H1 (cell line): Measurements from ENCODE around the gene ZBTB48. TPM values are rescaled to one million over a fixed set of nuclear protein-coding genes. Genes with fewer than 3 reads are reported as not detected.

ENCODE experiments used
- CTCF ChIA-PET: fragments of 300-600 bp; sonication (Branson Sonifier 250); formaldehyde crosslinking; loops from one replicate; lab custom pipeline; 2021; ENCODE audit not compliant: partially characterized antibody; lab: Charles Lee
- POLR2A ChIA-PET: fragments of 300-600 bp; sonication (Branson Sonifier 250); formaldehyde crosslinking; loops from one replicate; lab custom pipeline; 2021; ENCODE audit warnings: inconsistent platforms; ENCODE audit not compliant: partially characterized antibody; lab: Charles Lee
- DNase-seq, 2 experiments: peaks; one replicate each; pipeline versions ENCODE4 v3.0.0 to v3.0.0-alpha.2; 2010 to 2022; ENCODE audit warnings: low spot score in 2 of 2, low read depth in 1 of 2, mixed read lengths in 1 of 2
- FAIRE-seq: peaks from 2 replicates; lab custom pipeline; 2011; peaks lifted over from hg19 to GRCh38; lab: Jason Lieb, UNC
- H2AFZ ChIP-seq: 2 replicates; pipeline ENCODE4 v1.8.1; 2012; ENCODE audit warnings: low read length, inconsistent platforms
- H2AK5ac ChIP-seq: 2 replicates; pipeline ENCODE4 v1.6.1; 2013; ENCODE audit warnings: low read depth, low read length
- H2BK120ac ChIP-seq: replicated peaks from 2 replicates; pipeline ENCODE3; 2013; ENCODE audit warnings: low read depth, low read length, inconsistent platforms
- H2BK12ac ChIP-seq: 2 replicates; pipeline ENCODE4 v1.6.1; 2013; ENCODE audit warnings: low read depth, low read length
- H2BK15ac ChIP-seq: 2 replicates; pipeline ENCODE4 v1.6.1; 2013; ENCODE audit warnings: low read length
- H2BK20ac ChIP-seq: 2 replicates; pipeline ENCODE4 v1.6.1; 2013; ENCODE audit warnings: low read length
- H2BK5ac ChIP-seq: 2 replicates; pipeline ENCODE4 v1.6.1; 2013; ENCODE audit warnings: low read depth, low read length
- H3K14ac ChIP-seq: 2 replicates; pipeline ENCODE4 v1.6.1; 2013; ENCODE audit warnings: inconsistent platforms; ENCODE audit not compliant: insufficient read length
- H3K18ac ChIP-seq: 2 replicates; pipeline ENCODE4 v1.6.1; 2013; ENCODE audit warnings: low read length; ENCODE audit errors: extremely low read depth
- H3K23ac ChIP-seq: 2 replicates; pipeline ENCODE4 v1.6.1; 2013; ENCODE audit warnings: inconsistent platforms; ENCODE audit not compliant: insufficient read length
- H3K23me2 ChIP-seq: 2 replicates; pipeline ENCODE4 v1.6.1; 2013; ENCODE audit warnings: low read depth, low read length
- H3K27ac ChIP-seq: 2 replicates; pipeline ENCODE4 v1.6.1; 2011; ENCODE audit warnings: low read depth, low read length, inconsistent platforms
- H3K27me3 ChIP-seq, 4 experiments: replicated peaks in 1 of 4; 1 replicate in 1 of 4; 2 replicates in 3 of 4; pipeline versions ENCODE4 v1.6.1 to v1.8.1; 2011 to 2013; ENCODE audit warnings: low read length in 3 of 4, mild to moderate bottlenecking in 3 of 4, inconsistent platforms in 2 of 4, mixed read lengths in 2 of 4, moderate library complexity in 1 of 4; ENCODE audit not compliant: control insufficient read depth in 3 of 4, insufficient read depth in 3 of 4; ENCODE audit errors: extremely low read depth in 1 of 4
- H3K36me3 ChIP-seq, 4 experiments: 2 replicates each; pipeline versions ENCODE4 v1.6.1 to v1.8.1; 2011 to 2013; ENCODE audit warnings: mild to moderate bottlenecking in 4 of 4, low read length in 3 of 4, moderate library complexity in 2 of 4, control low read depth in 1 of 4, inconsistent platforms in 1 of 4; ENCODE audit not compliant: insufficient read depth in 4 of 4, control insufficient read depth in 2 of 4
- H3K4ac ChIP-seq: replicated peaks from 2 replicates; pipeline ENCODE3; 2013; ENCODE audit warnings: low read length, low read depth, mixed read lengths, inconsistent platforms; ENCODE audit not compliant: insufficient read length
- H3K4me1 ChIP-seq, 4 experiments: replicated peaks in 1 of 4; 1 replicate in 1 of 4; 2 replicates in 3 of 4; pipeline versions ENCODE4 v1.6.1 to v1.8.1; 2011 to 2013; ENCODE audit warnings: low read length in 3 of 4, inconsistent platforms in 2 of 4, mixed read lengths in 1 of 4; ENCODE audit not compliant: insufficient read depth in 4 of 4, control insufficient read depth in 3 of 4
- H3K4me2 ChIP-seq, 2 experiments: 2 replicates each; pipeline versions ENCODE4 v1.6.1 to v1.8.1; 2011 to 2013; ENCODE audit warnings: low read depth in 2 of 2, low read length in 2 of 2, control low read depth in 1 of 2, inconsistent platforms in 1 of 2, mild to moderate bottlenecking in 1 of 2; ENCODE audit not compliant: insufficient read depth in 1 of 2
- H3K4me3 ChIP-seq, 4 experiments: fragments of 200-600, 300-600 bp in 1 of 4; sonication (generic), shearing (Covaris generic), sonication (Bioruptor Twin) in 1 of 4; 2 replicates each; pipeline versions ENCODE4 v1.5.1 to v1.8.1; 2011 to 2016; ENCODE audit warnings: low read length in 4 of 4, low read depth in 3 of 4, control low read depth in 2 of 4, inconsistent platforms in 2 of 4, mild to moderate bottlenecking in 2 of 4, mixed read lengths in 1 of 4, moderate library complexity in 1 of 4; ENCODE audit not compliant: insufficient read depth in 2 of 4; ENCODE audit errors: extremely low read depth in 1 of 4
- H3K56ac ChIP-seq: replicated peaks from 2 replicates; pipeline ENCODE3; 2013; ENCODE audit warnings: low read depth, mild to moderate bottlenecking, mixed read lengths, low read length, inconsistent platforms; ENCODE audit not compliant: insufficient read length
- H3K79me1 ChIP-seq: 2 replicates; pipeline ENCODE4 v1.6.1; 2013; ENCODE audit warnings: low read depth, low read length, control low read depth
- H3K79me2 ChIP-seq, 2 experiments: 2 replicates each; pipeline versions ENCODE4 v1.6.1 to v1.8.1; 2012 to 2013; ENCODE audit warnings: low read length in 2 of 2, mild to moderate bottlenecking in 2 of 2, inconsistent platforms in 1 of 2; ENCODE audit not compliant: insufficient read depth in 2 of 2, control insufficient read depth in 1 of 2
- H3K9ac ChIP-seq, 4 experiments: replicated peaks in 1 of 4; 1 replicate in 1 of 4; 2 replicates in 3 of 4; pipeline versions ENCODE4 v1.6.1 to v1.8.1; 2011 to 2013; ENCODE audit warnings: low read depth in 3 of 4, low read length in 3 of 4, control low read depth in 2 of 4, mild to moderate bottlenecking in 2 of 4, moderate library complexity in 2 of 4, inconsistent platforms in 1 of 4; ENCODE audit errors: extremely low read depth in 1 of 4
- H3K9me3 ChIP-seq, 2 experiments: 2 replicates each; pipeline versions ENCODE4 v1.6.1 to v1.8.1; 2012 to 2013; ENCODE audit warnings: mild to moderate bottlenecking in 2 of 2, moderate library complexity in 2 of 2, control low read depth in 1 of 2, inconsistent platforms in 1 of 2, low read depth in 1 of 2, low read length in 1 of 2, mixed read lengths in 1 of 2; ENCODE audit not compliant: insufficient read depth in 2 of 2
- H4K20me1 ChIP-seq, 2 experiments: replicated peaks in 1 of 2; 2 replicates each; pipeline versions ENCODE3 to v1.8.1; 2011 to 2013; ENCODE audit warnings: inconsistent platforms in 2 of 2, low read length in 2 of 2, mild to moderate bottlenecking in 1 of 2; ENCODE audit not compliant: insufficient read depth in 2 of 2, control insufficient read depth in 1 of 2
- H4K5ac ChIP-seq: 2 replicates; pipeline ENCODE4 v1.6.1; 2013; ENCODE audit warnings: low read length, low read depth, mixed read lengths, inconsistent platforms; ENCODE audit not compliant: insufficient read length
- H4K8ac ChIP-seq: 2 replicates; pipeline ENCODE4 v1.8.0; 2013; ENCODE audit warnings: mild to moderate bottlenecking, moderate library complexity, low read length, inconsistent platforms; ENCODE audit not compliant: insufficient read depth; ENCODE audit errors: extremely low read depth
- H4K91ac ChIP-seq: replicated peaks from 2 replicates; pipeline ENCODE3; 2013; ENCODE audit warnings: low read length, mixed read lengths, inconsistent platforms; ENCODE audit not compliant: insufficient read length
- CBX5 ChIP-seq: fragments of 300-800, 300-1000 bp; sonication (generic); IDR thresholded peaks from 2 replicates; pipeline ENCODE4 v1.7.1; 2016; ENCODE audit warnings: antibody characterized with exemption, low read length, low read depth
- GABPA ChIP-seq: IDR thresholded peaks from 2 replicates; pipeline ENCODE4 v1.6.1; 2011; ENCODE audit warnings: mild to moderate bottlenecking, low read length, moderate library complexity, borderline replicate concordance; ENCODE audit not compliant: insufficient read depth
- JUND ChIP-seq: IDR thresholded peaks from 2 replicates; pipeline ENCODE4 v1.6.1; 2011; ENCODE audit warnings: mild to moderate bottlenecking, improper control_type of control experiment, low read length
- KDM4A ChIP-seq: IDR thresholded peaks from one replicate; pipeline ENCODE4 v1.7.1; 2012; ENCODE audit warnings: low read depth, mild to moderate bottlenecking, moderate library complexity, low read length, inconsistent platforms; ENCODE audit not compliant: severe bottlenecking
- KDM5A ChIP-seq: fragments of 200-600 bp; IDR thresholded peaks from 2 replicates; pipeline ENCODE4 v1.7.1; 2012; ENCODE audit warnings: mild to moderate bottlenecking, low read length, inconsistent platforms, mixed read lengths
- NANOG ChIP-seq: IDR thresholded peaks from 2 replicates; pipeline ENCODE4 v1.6.1; 2011; ENCODE audit warnings: low read length, low read depth, mild to moderate bottlenecking, inconsistent platforms; ENCODE audit not compliant: insufficient read depth, poor library complexity, severe bottlenecking
- RAD21 ChIP-seq, 2 experiments: IDR thresholded peaks in 1 of 2; conservative IDR thresholded peaks in 1 of 2; 2 replicates each; pipeline ENCODE4 v1.6.1; 2011; ENCODE audit warnings: low read depth in 2 of 2, low read length in 2 of 2, improper control_type of control experiment in 1 of 2, inconsistent platforms in 1 of 2, mild to moderate bottlenecking in 1 of 2, moderate library complexity in 1 of 2
- RNF2 ChIP-seq: fragments of 200-900, 300-1000 bp; sonication (generic); IDR thresholded peaks from 2 replicates; pipeline ENCODE4 v1.7.1; 2016; ENCODE audit warnings: borderline replicate concordance, low read depth, mild to moderate bottlenecking, antibody characterized with exemption, low read length; ENCODE audit not compliant: poor library complexity, severe bottlenecking; ENCODE audit errors: missing control alignments
- RXRA ChIP-seq: IDR thresholded peaks from 2 replicates; pipeline ENCODE4 v1.6.1; 2011; ENCODE audit warnings: low read depth, mild to moderate bottlenecking, low read length, moderate library complexity; ENCODE audit not compliant: insufficient read depth
- WGBS, 2 experiments: shearing (Covaris generic) in 1 of 2; methylation state at CpG; one replicate each; pipeline versions ENCODE4 v1.1.6 to v1.1.7; 2013 to 2015; ENCODE audit warnings: low lambda C conversion rate in 2 of 2, mixed read lengths in 2 of 2, inconsistent platforms in 1 of 2, low coverage in 1 of 2, missing lambda C conversion rate in 1 of 2; ENCODE audit not compliant: insufficient replicate concordance in 2 of 2, insufficient coverage in 1 of 2, insufficient read length in 1 of 2; ENCODE audit errors: extremely low coverage in 1 of 2, missing lambda C conversion rate in 1 of 2; 5-methylcytosine and 5-hydroxymethylcytosine counted together
- polyA plus RNA-seq, 7 experiments: library from polyadenylated mRNA; depleted of rRNA in 3 of 7; stranded (reverse) in 5 of 7; unstranded in 2 of 7; fragments of >200 nt in 5 of 7; fragments of 200-250 nt in 2 of 7; gene quantifications; 1 replicate in 5 of 7; 2 replicates in 1 of 7; 4 replicates in 1 of 7; pipeline versions ENCODE4 v1.2.1 to v1.2.3, GENCODE V29; 2011 to 2013; ENCODE audit warnings: missing spikeins in 2 of 7, mixed read lengths in 2 of 7
- total RNA-seq: library from RNA; stranded (reverse); fragmentation: NEBNext Ultra II Directional; extraction: Animal tissue kit (Norgen Biotek cat#: 25700); gene quantifications from 2 replicates; pipeline ENCODE4 v1.2.1, GENCODE V29; 2021

The ZBTB48 gene
- total and polyA plus RNA-seq, 2 of the 8 experiments (the other 6 are each of a cell fraction or from before 2014, with no cell fraction given): 28.2 to 28.8 TPM

- Histone ChIP-seq H3K4me1 (peaks cover 3 to 6% (median 5%) of the 10 kb centered on the region in 4 experiments; a peak in 5 of 7 replicates), H3K23me2 (no peaks in the 10 kb centered on the region; the same call in 1 of the 2 replicates), H3K18ac (no peak within 1 kb of the TSS; the same call in 1 of the 2 replicates), H3K56ac (peak within 1 kb of the TSS; percentile 18), H3K9ac (peak within 1 kb of the TSS; percentile 62 to 100 (median 95)), H4K20me1 (peaks cover 3 to 4% of the 10 kb centered on the region in 2 experiments), H3K9me3 (no peaks in the 10 kb centered on the region), H3K27me3 (no peaks in the 10 kb centered on the region), H4K91ac (peak within 1 kb of the TSS; percentile 1), H3K23ac (no peak within 1 kb of the TSS), H2AK5ac (no peak within 1 kb of the TSS), H4K5ac (peak within 1 kb of the TSS; percentile 37), H3K79me2 (peaks cover 6 to 23% of the 10 kb centered on the region in 2 experiments), H2BK5ac (no peak within 1 kb of the TSS; the same call in 1 of the 2 replicates), H4K8ac (peak within 1 kb of the TSS; percentile 96), H2BK12ac (0 out of 2 replicates have a peak within 1 kb of the TSS, but pooled peaks have one; percentile 78), H3K4me2 (peak within 1 kb of the TSS; percentile 71 to 78), H3K36me3 (peaks cover 4 to 11% (median 7%) of the 10 kb centered on the region in 4 experiments; a peak in 7 of 8 replicates), H2BK20ac (no peak within 1 kb of the TSS), H3K4ac (no peak within 1 kb of the TSS), H3K79me1 (peaks cover 5% of the 10 kb centered on the region), H2BK120ac (no peak within 1 kb of the TSS), H2AFZ (peak within 1 kb of the TSS; percentile 47), H3K14ac (no peak within 1 kb of the TSS), H2BK15ac (0 out of 2 replicates have a peak within 1 kb of the TSS, but pooled peaks have one; percentile 81), H3K27ac (peak within 1 kb of the TSS; percentile 86), H3K4me3 (peak within 1 kb of the TSS; percentile 66 to 97 (median 90))
- ChIA-PET POLR2A (interaction anchor here (0.7 to 5.2 kb wide), 17 partner anchors 7 to 1874 kb away, joined by 3 to 46 read pairs (median 4); partner anchors contain the start of gene KLHL21), CTCF (interaction anchor here (0.6 to 3.4 kb wide), 27 partner anchors 9 to 1122 kb away, joined by 3 to 23 read pairs (median 5); partner anchors contain the start of gene ZBTB48)
- 11% methylated on average over 37 of the region's 87 CpGs; no CpG with 5 or more reads in 1 of the 2 experiments for WGBS, 2 experiments
- DNase-seq: peak; percentile 73 to 99
- no peak for FAIRE-seq
- TF ChIP-seq KDM4A (peak; percentile 96), CBX5 (no peak), KDM5A (peak; percentile 88), RNF2 (no peak), GABPA (no peak), NANOG (peak; percentile 29), JUND (peak; percentile 46; the same call in 1 of the 2 replicates), RXRA (no peak), RAD21 (IDR thresholded peaks at IDR 0.05 in 1 of 2, conservative IDR thresholded peaks at IDR 0.05 in 1 of 2; ENCODE audit: low read depth in 2 of 2, low read length in 2 of 2) (peak; percentile 47 to 60)
Measured at GRCh38 chr1:6554031-6554906, 25.5 kb upstream of the ZBTB48 start, which contains the start of gene NOL9. TSS of gene NOL9 (minus strand) at chr1:6554513. CDS start at chr1:6554502, 11 bp downstream.
